Thoracic aorta (tissue), 2 donors: Measurements from ENCODE around the gene TSEN2. TPM values are rescaled to one million over a fixed set of nuclear protein-coding genes. Genes with fewer than 3 reads are reported as not detected.

ENCODE experiments used
- ATAC-seq: fragments of 150-250 bp; one replicate; pipeline ENCODE4 v1.8.0; 2017; ENCODE audit warnings: low read depth; ENCODE audit not compliant: insufficient number of reproducible peaks, low FRiP score
- DNase-seq: peaks from one replicate; pipeline ENCODE4 v3.0.0-alpha.2; 2020; ENCODE audit warnings: low spot score
- H3K27ac ChIP-seq, 2 donors: fragments of 200-600 bp; sonication (generic); 1 replicate in 1 of 2; 2 replicates in 1 of 2; pipeline ENCODE4 v1.5.1; 2016; ENCODE audit warnings: mild to moderate bottlenecking in 2 of 2, moderate library complexity in 2 of 2
- H3K27me3 ChIP-seq: fragments of 200-600 bp; sonication (generic); replicated peaks from 2 replicates; pipeline ENCODE4 v1.6.0; 2016; ENCODE audit warnings: mild to moderate bottlenecking; ENCODE audit not compliant: insufficient read depth
- H3K36me3 ChIP-seq: fragments of 200-600 bp; sonication (generic); one replicate; pipeline ENCODE4 v1.5.1; 2016
- H3K4me1 ChIP-seq, 2 donors: fragments of 200-600 bp; sonication (generic); 1 replicate in 1 of 2; 2 replicates in 1 of 2; pipeline versions ENCODE4 v1.5.1 to v1.6.0; 2016; ENCODE audit warnings: low read depth in 2 of 2, mild to moderate bottlenecking in 1 of 2; ENCODE audit not compliant: control insufficient read depth in 1 of 2
- H3K4me3 ChIP-seq: fragments of 200-600 bp; sonication (generic); 2 replicates; pipeline ENCODE4 v1.5.1; 2016; ENCODE audit warnings: mild to moderate bottlenecking
- H3K9me3 ChIP-seq: fragments of 200-600 bp; sonication (generic); 2 replicates; pipeline ENCODE4 v1.5.1; 2016
- total RNA-seq, 2 donors: library from RNA; depleted of rRNA; stranded (reverse); fragments of >200 nt; gene quantifications; one replicate each; pipeline versions ENCODE4 v1.1.0 to v1.2.3, GENCODE V29; 2016
- TF ChIP-seq, protein P1 (sequence below): fragments of 200-600 bp; sonication (generic); IDR thresholded peaks from one replicate; pipeline ENCODE4 v1.5.1; 2019; ENCODE audit warnings: antibody characterized with exemption

TSEN2 gene
- total RNA-seq, 2 donors from 2014 or later: 17.8 to 31.5 TPM

DNA sequence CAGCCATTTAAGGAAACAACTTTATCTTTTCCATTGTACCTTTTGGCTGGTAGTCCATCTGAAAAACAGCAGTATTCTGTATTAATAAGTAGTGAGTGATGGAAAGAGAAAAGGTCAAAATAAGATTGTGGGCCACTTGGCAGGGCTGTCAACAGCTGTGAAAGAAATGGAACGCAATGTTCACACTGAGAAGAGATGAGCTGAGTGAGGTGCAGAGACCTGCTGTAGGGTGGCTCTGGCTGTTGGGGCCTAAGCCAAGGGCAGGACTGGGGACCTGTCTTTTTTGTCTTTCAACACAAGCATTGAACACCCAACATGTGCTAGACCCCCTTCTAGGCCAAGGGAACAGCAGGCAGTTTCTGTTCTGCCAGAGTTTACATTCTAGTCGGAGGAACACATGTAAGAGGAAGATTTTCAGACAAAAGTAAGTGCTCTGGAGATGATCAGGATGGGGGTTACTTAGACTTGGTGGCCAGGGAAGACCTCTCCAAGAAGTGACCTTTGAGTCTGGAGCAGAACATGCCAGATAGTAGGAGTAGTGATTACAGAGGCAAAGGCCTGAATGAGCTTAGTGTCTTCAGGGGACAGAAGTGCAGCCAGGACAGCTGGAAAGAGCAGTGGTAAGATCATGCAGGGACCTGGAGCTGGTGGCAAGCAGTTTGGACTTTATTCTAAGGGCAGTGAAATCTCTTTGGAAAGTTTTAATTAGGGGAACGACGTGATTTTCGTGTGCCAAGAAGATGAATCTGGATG lies 29.6 kb downstream of the TSEN2 start:
- Histone ChIP-seq H3K4me3 (no peak overlapping the region), H3K9me3 (no peaks in the 10 kb centered on the region), H3K27ac (peak overlapping the region; percentile 5 to 55), H3K36me3 (no peaks in the 10 kb centered on the region), H3K4me1 (peaks cover 4 to 23% of the 10 kb centered on the region in 2 donors), H3K27me3 (no peaks in the 10 kb centered on the region)
- ATAC-seq (no peak), DNase-seq (no peak)
- TF ChIP-seq, protein P1, sequence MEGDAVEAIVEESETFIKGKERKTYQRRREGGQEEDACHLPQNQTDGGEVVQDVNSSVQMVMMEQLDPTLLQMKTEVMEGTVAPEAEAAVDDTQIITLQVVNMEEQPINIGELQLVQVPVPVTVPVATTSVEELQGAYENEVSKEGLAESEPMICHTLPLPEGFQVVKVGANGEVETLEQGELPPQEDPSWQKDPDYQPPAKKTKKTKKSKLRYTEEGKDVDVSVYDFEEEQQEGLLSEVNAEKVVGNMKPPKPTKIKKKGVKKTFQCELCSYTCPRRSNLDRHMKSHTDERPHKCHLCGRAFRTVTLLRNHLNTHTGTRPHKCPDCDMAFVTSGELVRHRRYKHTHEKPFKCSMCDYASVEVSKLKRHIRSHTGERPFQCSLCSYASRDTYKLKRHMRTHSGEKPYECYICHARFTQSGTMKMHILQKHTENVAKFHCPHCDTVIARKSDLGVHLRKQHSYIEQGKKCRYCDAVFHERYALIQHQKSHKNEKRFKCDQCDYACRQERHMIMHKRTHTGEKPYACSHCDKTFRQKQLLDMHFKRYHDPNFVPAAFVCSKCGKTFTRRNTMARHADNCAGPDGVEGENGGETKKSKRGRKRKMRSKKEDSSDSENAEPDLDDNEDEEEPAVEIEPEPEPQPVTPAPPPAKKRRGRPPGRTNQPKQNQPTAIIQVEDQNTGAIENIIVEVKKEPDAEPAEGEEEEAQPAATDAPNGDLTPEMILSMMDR: no peak

DNA sequence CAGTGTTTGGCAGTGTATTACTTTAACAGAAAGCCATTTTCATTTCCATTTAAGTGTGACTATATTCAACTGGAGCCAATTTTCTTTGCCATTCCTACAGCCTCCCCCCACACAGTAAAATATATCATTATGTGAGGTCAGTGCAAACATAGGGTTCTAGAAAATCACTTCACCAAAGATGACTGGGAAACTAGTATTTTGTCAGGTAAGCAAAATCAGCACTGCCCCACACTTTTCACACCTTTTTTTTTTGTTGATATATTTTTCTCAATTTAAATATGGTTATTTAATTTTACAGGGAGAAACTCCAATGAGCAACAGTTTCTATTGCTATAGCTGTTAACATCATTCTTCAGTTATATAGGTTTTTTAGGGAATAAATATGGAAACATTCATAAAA lies 31.4 kb downstream of the TSEN2 start:
- DNase-seq (no peak), ATAC-seq (no peak)
- Histone ChIP-seq H3K4me1 (peaks cover 0 to 15% of the 10 kb centered on the region in 2 donors), H3K4me3 (no peak overlapping the region), H3K27ac (no peak overlapping the region), H3K36me3 (no peaks in the 10 kb centered on the region), H3K27me3 (no peaks in the 10 kb centered on the region), H3K9me3 (no peaks in the 10 kb centered on the region)
- TF ChIP-seq, protein P1: no peak

DNA sequence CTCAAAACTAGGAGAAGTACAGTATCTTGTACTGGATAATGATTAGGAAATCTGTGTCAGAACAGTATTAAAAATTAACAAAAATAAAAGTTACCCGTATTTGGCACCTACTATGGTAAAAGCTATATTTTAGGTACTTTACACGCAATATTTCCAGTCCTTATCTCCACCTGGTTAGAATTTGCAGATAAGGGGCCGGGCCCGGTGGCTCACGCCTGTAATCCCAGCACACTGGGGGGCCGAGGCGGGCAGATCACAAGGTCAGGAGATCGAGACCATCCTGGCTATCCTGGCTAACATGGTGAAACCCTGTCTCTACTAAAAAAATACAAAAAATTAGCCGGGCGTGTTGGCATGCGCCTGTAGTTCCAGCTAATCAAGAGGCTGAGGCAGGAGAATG lies 32.6 kb downstream of the TSEN2 start:
- TF ChIP-seq, protein P1: no peak

DNA sequence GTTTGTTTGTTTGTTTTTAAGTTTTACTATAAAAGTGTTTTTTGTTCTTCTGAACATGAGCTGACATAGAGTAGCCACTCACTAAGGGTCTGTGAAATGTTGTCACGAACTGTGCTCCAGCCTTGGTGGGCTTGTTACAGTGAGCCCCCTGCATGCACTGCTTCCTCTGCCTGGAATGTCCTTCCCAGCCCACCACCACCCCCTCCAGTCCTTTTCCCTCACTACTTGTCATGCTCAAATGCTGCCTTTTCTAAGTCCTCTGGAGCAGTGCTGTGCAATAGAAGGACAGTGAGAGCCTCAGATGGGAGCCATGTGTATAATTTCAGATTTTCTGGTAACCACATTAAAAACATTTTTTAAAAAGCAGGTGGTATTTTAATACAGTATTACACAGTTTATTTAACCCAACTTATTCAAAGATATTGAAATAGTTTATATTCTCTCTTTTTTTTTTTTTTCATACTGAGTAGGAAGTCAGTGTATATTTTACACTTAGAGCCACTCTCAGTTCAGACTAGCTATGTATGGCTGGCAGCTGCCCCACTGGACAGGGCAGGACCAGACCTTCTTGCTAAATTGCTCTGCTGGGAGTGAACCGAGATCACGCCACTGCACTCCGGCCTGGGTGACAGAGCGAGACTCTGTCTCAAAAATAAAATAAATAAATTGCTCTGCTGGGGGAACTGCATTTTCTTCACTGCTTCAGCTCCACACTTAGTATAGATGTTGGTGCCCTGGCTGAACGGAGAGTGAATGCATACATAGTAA lies 34.2 kb downstream of the TSEN2 start:
- no peak for ATAC-seq
- no peaks in the 10 kb centered on the region for H3K9me3 ChIP-seq
- TF ChIP-seq, protein P1: no peak
- H3K27me3 ChIP-seq: no peaks in the 10 kb centered on the region
- peaks cover 0 to 9% of the 10 kb centered on the region in 2 donors for H3K4me1 ChIP-seq
- H3K27ac ChIP-seq: no peak overlapping the region
- DNase-seq: no peak
- no peaks in the 10 kb centered on the region for H3K36me3 ChIP-seq
- no peak overlapping the region for H3K4me3 ChIP-seq

More for the DNA sequence above, 32.6 kb downstream of the TSEN2 start:
- no peaks in the 10 kb centered on the region for H3K9me3 ChIP-seq
- H3K4me3 ChIP-seq: no peak overlapping the region
- ATAC-seq: no peak
- DNase-seq: no peak
- H3K27ac ChIP-seq: no peak overlapping the region
- no peaks in the 10 kb centered on the region for H3K36me3 ChIP-seq
- H3K27me3 ChIP-seq: no peaks in the 10 kb centered on the region
- peaks cover 0 to 15% of the 10 kb centered on the region in 2 donors for H3K4me1 ChIP-seq

DNA sequence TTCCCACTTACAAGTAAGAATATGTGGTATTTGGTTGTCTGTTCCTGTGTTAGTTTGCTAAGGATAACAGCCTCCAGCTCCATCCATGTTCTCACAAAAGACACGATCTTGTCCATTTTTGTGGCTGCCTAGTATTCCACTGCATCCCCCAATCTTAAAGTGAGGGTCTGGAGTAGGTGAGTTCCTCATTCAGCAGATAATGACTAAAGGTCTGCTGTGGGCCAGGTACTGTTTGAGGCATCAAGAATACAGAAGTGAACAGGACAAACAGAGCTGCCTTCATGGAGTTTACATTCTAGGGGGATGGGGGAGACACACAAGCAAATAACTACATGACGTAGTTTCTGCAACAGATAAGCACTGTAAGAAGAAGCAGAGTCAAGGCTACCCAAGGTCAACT lies 36.7 kb downstream of the TSEN2 start:
- DNase-seq (no peak), ATAC-seq (no peak)
- Histone ChIP-seq H3K27ac (no peak overlapping the region), H3K9me3 (no peaks in the 10 kb centered on the region), H3K27me3 (no peaks in the 10 kb centered on the region), H3K4me3 (no peak overlapping the region), H3K4me1 (no peaks in the 10 kb centered on the region), H3K36me3 (no peaks in the 10 kb centered on the region)
- TF ChIP-seq, protein P1: no peak
